ENCODE data around the gene LAPTM5.

The LAPTM5 gene

GRCh38 chr1:30684881-30685795 lies 72.4 kb downstream of the LAPTM5 start (continued):
- TF ChIP-seq CTCF (tag by site-specific recombination; IDR thresholded peaks at IDR 0.05) = 0 out of 2 replicates have a peak, but pooled peaks have one; percentile 12
- no peak for TF ChIP-seq GLI4 (tag by site-specific recombination; IDR thresholded peaks at IDR 0.05)
- no peak for TF ChIP-seq IKZF3 (tag by site-specific recombination; IDR thresholded peaks at IDR 0.05)
- no peak for TF ChIP-seq HOXC10 (CRISPR knock-in tag; IDR thresholded peaks at IDR 0.05)
- no peak for TF ChIP-seq ZNF404 (tag by site-specific recombination; IDR thresholded peaks at IDR 0.05)
- TF ChIP-seq WT1 (tag by site-specific recombination; IDR thresholded peaks at IDR 0.05) = no peak
- no peak for TF ChIP-seq ZNF223 (tag by site-specific recombination; IDR thresholded peaks at IDR 0.05)
- peak; percentile 83 for TF ChIP-seq ZBTB20 (tag by site-specific recombination; IDR thresholded peaks at IDR 0.05)
- TF ChIP-seq ZNF837 (tag by site-specific recombination; IDR thresholded peaks at IDR 0.05) = no peak
- TF ChIP-seq SP2 (tag by site-specific recombination; IDR thresholded peaks at IDR 0.05) = peak; percentile 86

GRCh38 chr1:30684259-30684658 lies 73.3 kb downstream of the LAPTM5 start:
- TF ChIP-seq ZNF837 (tag by site-specific recombination; IDR thresholded peaks at IDR 0.05) (no peak), ZNF501 (tag by site-specific recombination; IDR thresholded peaks at IDR 0.05) (no peak), ZFHX2 (tag by site-specific recombination; conservative IDR thresholded peaks at IDR 0.05) (peak; percentile 76), REPIN1 (tag by site-specific recombination; IDR thresholded peaks at IDR 0.05; ENCODE audit: low read depth) (no peak), EGR2 (tag by site-specific recombination; IDR thresholded peaks at IDR 0.05; ENCODE audit: low read depth) (0 out of 2 replicates have a peak, but pooled peaks have one; percentile 51)
- CTCF ChIA-PET = interaction anchor here (0.7 to 1.9 kb wide), 4 partner anchors 9 to 598 kb away, joined by 3 to 6 read pairs (median 4); no protein-coding TSS in a partner anchor

GRCh38 chr1:30683699-30684098 lies 73.9 kb downstream of the LAPTM5 start:
- H3K4me3 ChIP-seq (ENCODE audit: low read depth, low read length) = no peak overlapping the region
- H3K36me3 ChIP-seq (ENCODE audit: control insufficient read depth in 2 of 2, insufficient read depth in 1 of 2, low read length in 2 of 2) = no peaks in the 10 kb centered on the region
- no peaks in the 10 kb centered on the region for H3K9me3 ChIP-seq (ENCODE audit: control insufficient read depth, insufficient read depth, low read depth, low read length)
- no peak overlapping the region for H3K27ac ChIP-seq (ENCODE audit: extremely low read depth, low read depth, low read length)
- no peaks in the 10 kb centered on the region for H3K4me1 ChIP-seq (ENCODE audit: control insufficient read depth, insufficient read depth, low read length)
- CTCF ChIA-PET = interaction anchor here (1.9 to 2.5 kb wide), 2 partner anchors 24 to 598 kb away, joined by 4 to 10 read pairs; no protein-coding TSS in a partner anchor
- POLR2A ChIA-PET = no interaction called here
- TF ChIP-seq WT1 (tag by site-specific recombination; IDR thresholded peaks at IDR 0.05) = no peak
- no peak for TF ChIP-seq BCL11A (tag by site-specific recombination; IDR thresholded peaks at IDR 0.05; ENCODE audit: low read depth)
- no peak for TF ChIP-seq ZNF202 (tag by site-specific recombination; IDR thresholded peaks at IDR 0.05; ENCODE audit: borderline replicate concordance)
- no peak for TF ChIP-seq ATF2 (tag by site-specific recombination; IDR thresholded peaks at IDR 0.05; ENCODE audit: low read depth)
- TF ChIP-seq PRDM2 (tag by site-specific recombination; IDR thresholded peaks at IDR 0.05; ENCODE audit: borderline replicate concordance) = no peak
- TF ChIP-seq ZSCAN16 (tag by site-specific recombination; IDR thresholded peaks at IDR 0.05) = no peak
- no peak for TF ChIP-seq ZNF311 (tag by site-specific recombination; IDR thresholded peaks at IDR 0.05; ENCODE audit: borderline replicate concordance)
- TF ChIP-seq FEZF1 (tag by site-specific recombination; IDR thresholded peaks at IDR 0.05) = no peak
- no peak for TF ChIP-seq INSM2 (tag by site-specific recombination; IDR thresholded peaks at IDR 0.05)

More at GRCh38 chr1:30684259-30684658, 73.3 kb downstream of the LAPTM5 start:
- POLR2A ChIA-PET = no interaction called here
- Histone ChIP-seq H3K9me3 (ENCODE audit: control insufficient read depth, insufficient read depth, low read depth, low read length) (no peaks in the 10 kb centered on the region), H3K27ac (ENCODE audit: extremely low read depth, low read depth, low read length) (no peak overlapping the region), H3K36me3 (ENCODE audit: control insufficient read depth in 2 of 2, insufficient read depth in 1 of 2, low read length in 2 of 2) (no peaks in the 10 kb centered on the region), H3K4me1 (ENCODE audit: control insufficient read depth, insufficient read depth, low read length) (no peaks in the 10 kb centered on the region), H3K4me3 (ENCODE audit: low read depth, low read length) (no peak overlapping the region)

Data from HEK293 (cell line).